ENCODE data around the gene EEFSEC. TPM values are rescaled to one million over a fixed set of nuclear protein-coding genes. Genes with fewer than 3 reads are reported as not detected.

Gene EEFSEC
- total RNA-seq, 1 donor from 2014 or later = 15.6 TPM

GRCh38 chr3:128144512-128145187, 8.6 kb upstream of the EEFSEC start:
- TF ChIP-seq CTCF (IDR thresholded peaks at IDR 0.05) = no peak
- Mint-ChIP-seq H3K4me1 (ENCODE audit: unreplicated experiment) (peaks cover 7% of the 10 kb centered on the region), H3K27ac (ENCODE audit: unreplicated experiment) (no peak overlapping the region), H3K4me3 (ENCODE audit: unreplicated experiment) (no peak overlapping the region), H3K9me3 (ENCODE audit: unreplicated experiment) (no peaks in the 10 kb centered on the region), H3K36me3 (ENCODE audit: unreplicated experiment) (no peaks in the 10 kb centered on the region), H3K27me3 (ENCODE audit: unreplicated experiment) (peaks cover 9% of the 10 kb centered on the region)
- DNase-seq (ENCODE audit: extremely low spot score, unreplicated experiment) = peak; percentile 72

GRCh38 chr3:128145279-128145678, 8.0 kb upstream of the EEFSEC start:
- H3K4me1 Mint-ChIP-seq (ENCODE audit: unreplicated experiment) = peaks cover 7% of the 10 kb centered on the region
- H3K4me3 Mint-ChIP-seq (ENCODE audit: unreplicated experiment) = no peak overlapping the region
- peak; percentile 76 for DNase-seq (ENCODE audit: extremely low spot score, unreplicated experiment)
- no peak for TF ChIP-seq CTCF (IDR thresholded peaks at IDR 0.05)
- peaks cover 11% of the 10 kb centered on the region for H3K27me3 Mint-ChIP-seq (ENCODE audit: unreplicated experiment)
- no peaks in the 10 kb centered on the region for H3K9me3 Mint-ChIP-seq (ENCODE audit: unreplicated experiment)
- H3K27ac Mint-ChIP-seq (ENCODE audit: unreplicated experiment) = no peak overlapping the region
- no peaks in the 10 kb centered on the region for H3K36me3 Mint-ChIP-seq (ENCODE audit: unreplicated experiment)

- H3K4me3 Mint-ChIP-seq (ENCODE audit: unreplicated experiment) = no peak overlapping the region
- H3K9me3 Mint-ChIP-seq (ENCODE audit: unreplicated experiment) = no peaks in the 10 kb centered on the region
- no peak for DNase-seq (ENCODE audit: extremely low spot score, unreplicated experiment)
- TF ChIP-seq CTCF (IDR thresholded peaks at IDR 0.05) = no peak
- H3K4me1 Mint-ChIP-seq (ENCODE audit: unreplicated experiment) = peaks cover 7% of the 10 kb centered on the region
- no peaks in the 10 kb centered on the region for H3K36me3 Mint-ChIP-seq (ENCODE audit: unreplicated experiment)
- H3K27me3 Mint-ChIP-seq (ENCODE audit: unreplicated experiment) = peaks cover 11% of the 10 kb centered on the region
- no peak overlapping the region for H3K27ac Mint-ChIP-seq (ENCODE audit: unreplicated experiment)
These were observed 7.1 kb upstream of the EEFSEC start for GRCh38 chr3:128146201-128146600.

GRCh38 chr3:128149650-128150049, 3.6 kb upstream of the EEFSEC start:
- Mint-ChIP-seq H3K4me3 (ENCODE audit: unreplicated experiment) (no peak overlapping the region), H3K27ac (ENCODE audit: unreplicated experiment) (no peak overlapping the region), H3K36me3 (ENCODE audit: unreplicated experiment) (no peaks in the 10 kb centered on the region), H3K4me1 (ENCODE audit: unreplicated experiment) (peaks cover 10% of the 10 kb centered on the region), H3K27me3 (ENCODE audit: unreplicated experiment) (peaks cover 11% of the 10 kb centered on the region), H3K9me3 (ENCODE audit: unreplicated experiment) (peaks cover 4% of the 10 kb centered on the region)
- DNase-seq (ENCODE audit: extremely low spot score, unreplicated experiment) = peak; percentile 62
- no peak for TF ChIP-seq CTCF (IDR thresholded peaks at IDR 0.05)

GRCh38 chr3:128151758-128152274, 1.5 kb upstream of the EEFSEC start:
- Mint-ChIP-seq H3K9me3 (ENCODE audit: unreplicated experiment) (peaks cover 7% of the 10 kb centered on the region), H3K4me1 (ENCODE audit: unreplicated experiment) (peaks cover 10% of the 10 kb centered on the region), H3K36me3 (ENCODE audit: unreplicated experiment) (peaks cover 8% of the 10 kb centered on the region), H3K4me3 (ENCODE audit: unreplicated experiment) (no peak overlapping the region), H3K27ac (ENCODE audit: unreplicated experiment) (no peak overlapping the region), H3K27me3 (ENCODE audit: unreplicated experiment) (peaks cover 11% of the 10 kb centered on the region)
- no peak for DNase-seq (ENCODE audit: extremely low spot score, unreplicated experiment)
- TF ChIP-seq CTCF (IDR thresholded peaks at IDR 0.05) = no peak
